Measurements from ENCODE around the gene RUNX2.

GRCh38 chr6:45545416-45545815 is 217.3 kb downstream of the RUNX2 start:
- TF ChIP-seq ARNTL (CRISPR knock-in tag; IDR thresholded peaks at IDR 0.05; ENCODE audit: borderline replicate concordance, low read depth) = no peak
- no peak for TF ChIP-seq CREB5 (CRISPR knock-in tag; IDR thresholded peaks at IDR 0.05; ENCODE audit: low read depth)
- TF ChIP-seq ZFP3 (CRISPR knock-in tag; IDR thresholded peaks at IDR 0.05) = no peak
- TF ChIP-seq ZNF70 (CRISPR knock-in tag; IDR thresholded peaks at IDR 0.05) = no peak
- no peak for TF ChIP-seq GLIS3 (CRISPR knock-in tag; IDR thresholded peaks at IDR 0.05)
- TF ChIP-seq TOX (CRISPR knock-in tag; IDR thresholded peaks at IDR 0.05; ENCODE audit: borderline replicate concordance) = no peak
- no peak for TF ChIP-seq RARB (CRISPR knock-in tag; IDR thresholded peaks at IDR 0.05)
- TF ChIP-seq PATZ1 (CRISPR knock-in tag; IDR thresholded peaks at IDR 0.05; ENCODE audit: borderline replicate concordance) = no peak
- no peak for TF ChIP-seq PPARA (CRISPR knock-in tag; IDR thresholded peaks at IDR 0.05; ENCODE audit: borderline replicate concordance)
- no peak for TF ChIP-seq TCF4 (CRISPR knock-in tag; IDR thresholded peaks at IDR 0.05; ENCODE audit: borderline replicate concordance)
- TF ChIP-seq CSDC2 (CRISPR knock-in tag; IDR thresholded peaks at IDR 0.05) = no peak
- no peak for TF ChIP-seq SNAI2 (CRISPR knock-in tag; IDR thresholded peaks at IDR 0.05)
